ENCODE results near the gene TUBB4A.
"Not testable (repeated sequence)": the region's sequence is repeated elsewhere in the genome, so short reads cannot be mapped to it uniquely, and the experiment has no call there.

Gene TUBB4A

GRCh38 chr19:6522712-6523111, 20.6 kb upstream of the TUBB4A start:
- no peak for DNase-seq

- no peak for DNase-seq
Observed at GRCh38 chr19:6521718-6522646, 19.9 kb upstream of the TUBB4A start.

DNA sequence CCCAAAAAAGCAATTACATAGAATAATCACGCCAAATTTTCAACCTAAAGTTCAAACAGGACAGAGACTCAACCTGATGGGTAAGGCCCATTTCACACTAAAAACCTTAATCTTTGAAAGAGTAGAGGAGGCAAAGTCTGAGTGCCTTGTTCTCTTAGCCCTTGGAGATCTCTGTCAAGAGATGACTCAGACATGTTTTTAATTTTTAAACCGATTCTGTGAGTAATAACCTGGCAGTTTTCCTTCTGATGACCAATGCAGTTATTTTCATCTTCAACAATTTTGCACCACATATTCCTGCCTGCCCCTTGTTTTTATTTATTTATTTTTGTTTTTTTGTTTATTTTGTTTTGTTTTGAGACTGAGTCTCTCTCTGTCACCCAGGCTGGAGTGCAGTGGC, 17.2 kb upstream of the TUBB4A start:
- DNase-seq, result no peak

DNA sequence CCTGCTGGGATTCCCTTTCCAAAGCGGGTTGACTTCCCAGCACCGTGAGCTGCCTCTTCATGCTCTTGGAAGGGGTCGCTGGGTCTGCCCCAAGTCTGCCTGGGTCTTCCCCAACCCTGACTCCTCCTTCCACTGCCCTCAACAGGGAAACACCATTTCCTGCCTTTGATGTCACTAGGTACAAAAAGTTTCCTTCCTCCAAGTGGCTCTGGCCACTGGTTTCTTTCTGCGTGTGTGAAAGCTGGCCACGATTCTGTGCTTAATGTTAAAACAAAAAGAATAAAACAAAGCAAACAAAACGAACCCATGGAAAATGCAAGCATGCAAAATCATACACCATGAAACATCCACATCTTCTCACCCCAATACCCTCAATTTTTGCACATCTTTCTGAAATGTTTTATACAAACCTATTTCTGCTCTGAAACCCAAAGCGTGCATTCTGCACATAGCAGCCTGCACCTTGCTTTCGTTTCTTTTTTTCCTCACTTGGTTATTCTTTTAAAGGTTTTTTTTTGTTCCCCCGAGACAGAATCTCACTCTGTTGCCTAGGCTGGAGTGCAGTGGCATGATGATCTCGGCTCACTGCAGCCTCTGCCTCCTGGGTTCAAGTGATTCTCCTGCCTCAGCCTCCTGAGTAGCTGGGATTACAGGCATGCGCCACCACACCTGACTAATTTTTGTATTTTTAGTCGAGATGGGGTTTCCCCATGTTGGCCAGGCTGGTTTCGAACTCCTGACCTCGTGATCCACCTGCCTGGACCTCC, 16.2 kb upstream of the TUBB4A start:
- no peak for DNase-seq

- DNase-seq, result peak; percentile 88 to 89
Observed at GRCh38 chr19:6516659-6517291, 14.7 kb upstream of the TUBB4A start.

DNA sequence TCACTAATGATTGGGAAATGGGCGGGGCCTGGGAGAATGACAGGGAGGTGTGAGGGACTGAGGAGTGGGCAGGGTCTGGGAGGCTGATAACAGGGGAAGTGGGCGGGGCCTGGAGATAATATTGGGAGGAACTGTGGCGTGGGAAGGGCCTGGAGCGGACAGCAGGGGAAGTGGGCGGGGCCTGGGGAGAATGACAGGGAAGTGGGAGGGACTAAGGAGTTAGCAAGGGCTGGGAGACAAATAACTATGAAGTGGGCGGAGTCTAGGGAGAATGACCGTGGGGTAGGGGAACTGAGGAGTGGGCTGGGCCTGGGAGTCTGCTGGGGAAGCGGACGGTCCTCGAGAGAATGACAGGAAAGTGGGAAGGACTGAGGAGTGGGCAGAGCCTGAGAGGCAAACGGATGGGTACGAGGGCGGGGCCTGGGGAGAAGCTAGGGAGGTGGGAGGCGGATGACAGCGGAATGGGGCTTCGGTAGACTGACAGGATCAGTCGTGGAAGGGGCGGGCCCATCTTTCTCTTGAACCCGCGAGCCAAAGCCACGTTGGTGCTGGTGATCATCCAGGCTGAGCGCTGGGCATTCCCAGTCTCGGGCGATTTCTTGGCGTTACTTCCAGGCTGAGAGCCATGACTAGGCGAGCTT, 14.0 kb upstream of the TUBB4A start:
- peak; percentile 91 to 92 for DNase-seq

DNA sequence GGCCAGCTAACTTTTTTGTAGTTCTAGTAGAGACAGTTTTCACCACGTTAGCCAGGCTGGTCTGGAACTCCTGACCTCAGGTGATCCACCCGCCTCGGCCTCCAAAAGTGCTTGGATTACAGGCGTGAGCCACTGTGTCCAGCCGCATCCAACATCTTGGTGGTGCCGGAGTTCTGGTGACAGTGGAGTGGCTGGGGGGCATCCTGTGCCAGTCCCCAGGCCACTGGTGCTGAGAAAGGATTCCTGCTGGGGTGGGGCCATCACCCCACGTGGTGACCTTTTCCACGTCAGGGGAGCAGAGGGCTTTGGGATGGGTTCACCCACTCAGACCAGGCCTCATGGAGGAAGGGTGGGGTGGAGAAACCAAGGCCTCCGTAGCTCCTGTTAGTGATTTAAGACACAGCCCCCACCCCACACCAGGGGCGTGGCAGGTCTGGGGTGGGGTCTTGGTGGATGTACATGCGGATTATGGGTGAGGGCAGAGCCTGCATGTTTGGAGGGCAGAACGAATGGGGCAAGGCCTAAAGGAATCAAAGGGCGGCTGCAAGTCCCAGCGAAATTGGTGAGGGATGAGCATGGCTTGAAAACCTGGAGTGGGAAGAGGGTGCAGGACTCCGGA, 12.9 kb upstream of the TUBB4A start:
- DNase-seq, result no peak

- no peak for DNase-seq
Observed at GRCh38 chr19:6514089-6514488, 12.0 kb upstream of the TUBB4A start.

DNA sequence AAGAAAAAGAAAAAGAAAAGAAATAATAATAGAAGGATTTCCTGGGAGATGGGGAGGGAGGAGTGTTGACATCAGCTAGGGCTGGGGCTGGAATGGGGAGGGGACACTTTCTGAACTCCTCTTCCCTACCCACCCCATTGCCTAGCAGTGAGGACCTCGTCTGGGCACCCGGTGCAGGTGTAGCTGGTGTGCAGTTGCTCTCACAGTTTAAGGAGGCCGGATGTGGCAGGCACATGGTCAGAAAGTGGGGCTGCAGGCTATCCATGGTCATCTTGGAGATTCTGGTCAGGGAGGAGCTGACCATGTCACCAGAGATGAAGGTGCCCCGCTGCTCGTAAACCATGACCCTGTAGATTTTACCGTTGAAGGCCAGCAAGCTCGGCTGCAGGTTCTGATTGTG, 8.5 kb upstream of the TUBB4A start:
- no peak for DNase-seq

DNA sequence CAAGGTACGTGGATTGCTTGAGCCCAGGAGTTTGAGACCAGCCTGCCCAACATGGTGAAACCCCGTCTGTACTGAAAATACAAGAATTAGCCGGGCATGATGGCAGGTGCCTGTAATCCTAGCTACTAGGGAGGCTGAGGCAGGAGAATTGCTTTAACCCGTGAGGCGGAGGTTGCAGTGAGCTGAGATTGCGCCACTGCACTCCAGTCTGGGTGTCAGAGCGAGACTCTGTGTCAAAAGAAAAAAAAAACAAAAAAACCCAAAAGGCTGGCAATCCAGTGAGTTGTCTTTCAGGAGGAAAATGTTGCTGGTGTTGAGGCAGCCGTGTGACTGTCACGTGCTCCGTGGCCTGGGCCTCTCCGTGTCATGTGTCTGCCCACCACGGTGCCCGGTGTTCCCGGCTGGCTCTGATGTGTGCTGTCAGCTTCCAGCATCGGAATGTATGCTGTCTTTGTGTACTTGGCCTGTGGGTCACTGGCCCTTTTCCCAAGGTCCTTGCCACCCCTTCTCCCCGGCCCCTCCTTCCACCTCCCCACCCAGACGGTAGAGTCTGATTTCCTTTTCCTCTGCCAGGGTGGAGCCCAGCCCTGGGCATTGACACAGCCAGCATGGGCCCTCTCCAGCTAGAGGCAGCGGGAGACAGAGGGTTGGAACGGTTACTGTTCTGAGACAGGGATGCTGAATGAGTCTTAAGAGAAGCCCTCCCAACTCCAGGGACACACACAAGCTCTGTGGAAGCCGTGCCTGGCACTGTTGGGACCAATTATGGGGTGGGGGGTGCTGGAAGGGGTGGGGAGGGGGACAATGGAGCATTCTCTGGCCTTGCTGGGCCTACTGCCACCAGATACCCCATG, 7.2 kb upstream of the TUBB4A start:
- DNase-seq, result no peak

DNA sequence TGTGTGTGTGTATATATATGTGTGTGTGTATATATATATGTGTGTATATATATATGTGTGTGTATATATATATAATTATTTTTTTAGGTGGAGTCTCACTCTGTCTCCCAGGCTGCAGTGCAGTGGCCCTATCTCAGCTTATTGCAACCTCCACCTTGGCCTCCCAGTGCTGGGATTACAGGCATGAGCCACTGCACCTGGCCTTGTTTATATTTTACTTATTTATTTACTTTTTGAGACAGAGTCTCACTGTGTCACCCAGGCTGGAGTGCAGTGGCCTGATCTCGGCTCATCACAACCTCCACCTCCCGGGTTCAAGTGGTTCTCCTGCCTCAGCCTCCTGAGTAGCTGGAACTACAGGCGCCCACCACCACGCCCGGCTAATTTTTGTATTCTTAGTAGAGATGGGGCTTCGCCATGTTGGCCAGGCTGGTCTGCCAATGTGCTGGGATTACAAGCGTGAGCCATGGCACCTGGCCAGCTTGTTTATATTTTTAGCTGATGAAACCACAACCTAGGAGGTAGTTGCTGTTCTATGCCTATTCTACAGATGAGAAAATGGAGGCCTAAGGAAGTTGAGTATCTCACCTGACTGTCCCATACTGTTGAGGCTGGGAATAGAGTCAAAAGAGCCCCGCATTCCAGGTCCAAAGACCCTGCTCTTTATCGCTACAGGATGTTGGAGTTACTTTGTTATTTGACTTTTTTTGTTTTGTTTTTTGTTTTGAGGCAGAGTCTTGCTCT, 6.1 kb upstream of the TUBB4A start:
- DNase-seq, result not testable (repeated sequence)

DNA sequence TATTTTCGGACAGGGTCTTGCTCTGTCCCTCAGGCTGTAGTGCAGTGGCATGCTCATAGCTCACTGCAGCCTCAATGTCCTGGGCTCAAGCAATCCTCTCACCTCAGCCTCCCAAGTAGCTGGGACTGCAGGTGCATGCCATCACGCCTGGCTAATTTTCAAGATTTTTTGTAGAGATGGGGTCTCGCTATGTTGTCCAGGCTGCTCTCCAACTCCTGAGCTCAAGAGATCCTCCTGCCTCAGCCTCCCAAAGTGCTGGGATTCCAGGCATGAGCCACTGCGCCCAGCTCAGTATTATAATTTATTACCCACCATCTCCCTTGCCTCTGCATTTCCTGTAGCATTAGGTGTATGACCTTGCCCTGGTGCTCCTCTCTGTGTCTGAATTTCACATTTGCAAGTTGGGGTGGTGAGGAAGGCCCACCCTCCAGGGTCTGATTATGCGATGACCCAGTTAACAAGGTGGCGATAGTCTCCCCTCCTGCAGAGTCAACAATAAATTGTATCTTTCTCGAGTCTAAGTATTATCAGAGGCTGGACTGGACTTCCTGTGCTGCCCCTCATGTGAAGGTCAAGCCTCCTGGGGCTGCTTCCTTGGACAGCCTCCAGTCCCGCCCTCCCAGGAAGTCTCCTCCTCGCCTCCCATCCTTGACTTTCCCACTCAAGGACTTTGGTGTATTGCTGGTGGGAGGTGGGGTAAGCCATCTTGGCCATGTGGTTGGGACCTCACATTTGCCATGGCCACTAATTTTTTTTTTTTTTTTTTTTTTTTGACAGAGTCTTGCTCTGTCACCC, 1.5 kb upstream of the TUBB4A start:
- DNase-seq, result no peak

DNA sequence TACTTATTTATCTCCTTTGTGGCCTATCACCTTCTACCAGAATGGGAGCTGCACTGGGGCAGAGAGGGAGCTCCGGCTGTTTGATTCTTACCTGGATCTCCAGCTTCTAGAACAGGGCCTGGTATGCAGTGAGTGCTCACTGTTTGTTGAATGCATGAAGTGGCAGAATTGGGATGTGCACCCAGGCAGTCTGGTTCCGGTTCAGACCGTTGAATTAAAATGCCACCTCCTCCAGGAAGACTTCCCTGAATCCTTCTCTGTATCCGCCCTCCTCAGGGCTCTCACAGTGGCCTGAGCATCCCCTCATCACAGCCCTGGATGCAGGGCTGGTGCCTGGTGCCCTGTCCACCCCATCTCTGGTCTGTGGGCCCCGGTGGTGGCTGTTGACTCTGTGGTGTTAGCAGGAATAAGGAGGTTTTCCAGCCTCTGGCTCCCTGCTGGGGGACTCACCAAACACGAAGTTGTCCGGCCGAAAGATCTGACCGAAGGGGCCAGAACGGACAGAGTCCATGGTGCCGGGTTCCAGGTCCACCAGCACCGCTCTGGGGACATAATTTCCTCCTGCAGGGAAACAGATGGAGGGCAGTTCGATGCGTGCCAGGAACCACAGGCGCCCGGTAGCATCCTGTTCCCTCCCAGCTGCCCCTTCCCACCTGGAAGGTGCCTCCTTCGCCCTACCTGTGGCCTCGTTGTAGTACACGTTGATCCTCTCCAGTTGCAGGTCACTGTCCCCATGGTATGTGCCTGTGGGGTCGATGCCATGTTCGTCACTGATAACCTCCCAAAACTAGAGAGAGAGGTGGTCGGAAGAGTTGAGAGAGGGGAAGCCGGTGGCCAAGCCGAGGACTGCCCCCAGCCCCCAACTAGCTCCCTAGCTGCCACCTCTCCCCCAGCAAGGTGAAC, 1.0 kb downstream of the TUBB4A start:
- no peak for DNase-seq

- DNase-seq, result no peak
Observed at GRCh38 chr19:6499052-6499790, 2.9 kb downstream of the TUBB4A start.

GRCh38 chr19:6498294-6499036, 3.6 kb downstream of the TUBB4A start:
- DNase-seq, result no peak

GRCh38 chr19:6495947-6496346, 6.2 kb downstream of the TUBB4A start:
- no peak for DNase-seq

DNA sequence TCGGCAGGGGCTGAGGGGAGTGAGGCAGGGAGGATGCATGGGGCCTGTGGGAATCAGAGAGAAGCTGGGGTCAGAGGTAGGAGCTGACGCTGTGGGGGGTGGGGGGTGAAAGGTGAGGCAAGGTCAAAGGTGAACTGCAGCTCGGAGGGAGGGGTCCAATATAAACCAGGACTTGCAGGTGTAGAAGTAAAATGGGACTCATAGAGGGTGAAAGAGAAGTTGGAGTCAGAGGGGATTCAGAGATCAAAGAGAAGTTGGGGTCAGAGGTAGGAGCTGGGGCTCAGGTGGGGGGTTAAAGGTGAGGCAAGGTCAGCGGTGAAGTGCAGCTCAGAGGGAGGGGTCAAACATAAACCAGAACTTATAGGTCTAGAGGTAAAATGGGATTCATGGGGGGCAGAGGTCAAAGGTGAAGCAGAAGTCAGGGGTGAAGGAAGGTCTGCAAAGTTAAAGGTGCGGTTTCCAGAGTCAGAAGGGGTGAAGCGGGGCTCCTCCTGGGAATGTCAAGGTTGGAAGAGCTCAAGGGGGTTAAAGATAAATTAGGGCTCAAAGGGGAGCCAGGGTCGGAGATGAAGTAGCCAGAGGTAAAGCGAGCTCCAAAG, 7.6 kb downstream of the TUBB4A start:
- no peak for DNase-seq

Measured in SHP77 (cell line).